ENCODE results near the gene UAP1L1.

UAP1L1 gene

DNA sequence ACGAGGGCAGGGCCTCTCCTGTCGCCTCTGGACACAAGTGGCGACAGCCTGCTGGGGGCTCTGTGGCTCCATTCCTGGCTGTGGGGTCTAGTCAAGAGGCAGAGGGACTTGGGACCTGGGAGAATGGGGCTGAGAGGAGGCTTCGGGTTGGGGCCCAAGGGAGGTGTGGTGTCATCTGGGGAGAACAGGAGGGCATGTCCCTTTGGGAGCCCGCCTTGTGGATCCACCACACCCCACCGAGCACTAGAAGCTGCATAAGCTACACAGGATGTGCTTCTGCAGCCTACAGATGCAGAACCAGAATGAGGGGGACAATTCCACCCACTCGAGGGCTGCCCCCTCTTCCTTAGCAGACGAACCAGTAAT lies 5.6 kb downstream of the UAP1L1 start:
- Histone ChIP-seq H3K36me3 (peaks cover 42% of the 10 kb centered on the region), H3K4me3 (ENCODE audit: low read depth, low read length) (no peak overlapping the region)

DNA sequence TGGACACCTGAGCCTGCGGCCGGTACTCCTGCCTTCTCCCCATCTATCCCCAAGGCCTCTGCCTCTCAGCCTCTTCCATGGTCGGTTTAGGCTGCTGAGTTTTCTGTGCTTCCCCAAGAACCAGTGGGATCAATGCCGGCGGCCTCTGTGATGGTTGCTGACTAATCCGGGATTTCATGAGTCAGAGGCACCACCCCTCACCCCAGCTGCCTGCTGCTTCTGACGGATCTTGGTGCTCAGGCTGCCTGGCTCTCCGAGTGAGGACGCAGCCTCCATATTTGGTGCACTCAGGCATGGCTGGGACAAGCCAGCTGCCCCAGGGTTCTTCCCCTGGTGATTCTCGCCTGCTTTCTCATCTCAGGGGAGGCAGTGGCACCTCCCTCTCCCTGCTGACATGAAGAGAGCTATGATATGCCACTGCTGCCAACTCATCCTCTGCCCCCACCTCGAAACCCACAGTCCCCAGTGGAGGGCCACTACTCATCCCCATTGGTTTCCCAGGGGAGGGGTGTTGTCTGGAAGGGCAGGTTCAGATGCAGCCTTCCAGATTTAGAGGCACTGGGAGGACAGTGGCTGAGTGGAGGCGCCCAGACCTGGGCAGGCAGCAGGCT lies 6.2 kb downstream of the UAP1L1 start:
- H3K4me1 ChIP-seq, result peaks cover 15% of the 10 kb centered on the region
- DNase-seq, result peak; percentile 89

More for the DNA sequence above, 5.6 kb downstream of the UAP1L1 start:
- DNase-seq, result no peak
- TF ChIP-seq, protein P1, sequence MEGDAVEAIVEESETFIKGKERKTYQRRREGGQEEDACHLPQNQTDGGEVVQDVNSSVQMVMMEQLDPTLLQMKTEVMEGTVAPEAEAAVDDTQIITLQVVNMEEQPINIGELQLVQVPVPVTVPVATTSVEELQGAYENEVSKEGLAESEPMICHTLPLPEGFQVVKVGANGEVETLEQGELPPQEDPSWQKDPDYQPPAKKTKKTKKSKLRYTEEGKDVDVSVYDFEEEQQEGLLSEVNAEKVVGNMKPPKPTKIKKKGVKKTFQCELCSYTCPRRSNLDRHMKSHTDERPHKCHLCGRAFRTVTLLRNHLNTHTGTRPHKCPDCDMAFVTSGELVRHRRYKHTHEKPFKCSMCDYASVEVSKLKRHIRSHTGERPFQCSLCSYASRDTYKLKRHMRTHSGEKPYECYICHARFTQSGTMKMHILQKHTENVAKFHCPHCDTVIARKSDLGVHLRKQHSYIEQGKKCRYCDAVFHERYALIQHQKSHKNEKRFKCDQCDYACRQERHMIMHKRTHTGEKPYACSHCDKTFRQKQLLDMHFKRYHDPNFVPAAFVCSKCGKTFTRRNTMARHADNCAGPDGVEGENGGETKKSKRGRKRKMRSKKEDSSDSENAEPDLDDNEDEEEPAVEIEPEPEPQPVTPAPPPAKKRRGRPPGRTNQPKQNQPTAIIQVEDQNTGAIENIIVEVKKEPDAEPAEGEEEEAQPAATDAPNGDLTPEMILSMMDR (IDR thresholded peaks at IDR 0.05; ENCODE audit: low read depth, low read length), result no peak
- no peaks in the 10 kb centered on the region for H3K27me3 ChIP-seq
- no peaks in the 10 kb centered on the region for H3K9me3 ChIP-seq
- peaks cover 18% of the 10 kb centered on the region for H3K4me1 ChIP-seq

DNA sequence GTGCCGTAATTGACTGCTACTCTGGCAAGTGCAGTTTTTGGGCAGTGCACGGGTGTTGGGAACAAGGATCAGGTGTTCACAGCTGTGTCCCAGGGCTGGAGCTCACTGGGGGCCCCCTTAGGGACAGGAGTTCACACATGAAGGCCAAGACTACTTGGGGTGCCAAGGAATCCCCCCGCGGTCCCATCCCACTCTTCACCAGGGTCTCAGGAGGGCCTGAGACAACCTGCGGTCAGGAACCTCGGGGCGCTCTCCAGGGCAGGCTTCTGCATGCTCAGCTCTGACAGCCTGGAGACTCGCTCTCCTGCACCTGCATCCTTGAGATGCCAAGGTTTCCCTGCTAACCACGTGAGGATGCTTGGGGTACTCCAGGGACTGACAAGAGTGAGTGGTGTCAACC lies 7.2 kb downstream of the UAP1L1 start:
- DNase-seq, result no peak
- Histone ChIP-seq H3K36me3 (peaks cover 29% of the 10 kb centered on the region), H3K4me1 (peaks cover 12% of the 10 kb centered on the region), H3K9me3 (no peaks in the 10 kb centered on the region), H3K27me3 (no peaks in the 10 kb centered on the region), H3K4me3 (ENCODE audit: low read depth, low read length) (no peak overlapping the region)
- TF ChIP-seq, protein P1 (IDR thresholded peaks at IDR 0.05; ENCODE audit: low read depth, low read length), result no peak

More for the DNA sequence above, 6.2 kb downstream of the UAP1L1 start:
- Histone ChIP-seq H3K4me3 (ENCODE audit: low read depth, low read length) (no peak overlapping the region), H3K9me3 (no peaks in the 10 kb centered on the region), H3K36me3 (peaks cover 39% of the 10 kb centered on the region), H3K27me3 (no peaks in the 10 kb centered on the region)
- TF ChIP-seq, protein P1 (IDR thresholded peaks at IDR 0.05; ENCODE audit: low read depth, low read length), result no peak

DNA sequence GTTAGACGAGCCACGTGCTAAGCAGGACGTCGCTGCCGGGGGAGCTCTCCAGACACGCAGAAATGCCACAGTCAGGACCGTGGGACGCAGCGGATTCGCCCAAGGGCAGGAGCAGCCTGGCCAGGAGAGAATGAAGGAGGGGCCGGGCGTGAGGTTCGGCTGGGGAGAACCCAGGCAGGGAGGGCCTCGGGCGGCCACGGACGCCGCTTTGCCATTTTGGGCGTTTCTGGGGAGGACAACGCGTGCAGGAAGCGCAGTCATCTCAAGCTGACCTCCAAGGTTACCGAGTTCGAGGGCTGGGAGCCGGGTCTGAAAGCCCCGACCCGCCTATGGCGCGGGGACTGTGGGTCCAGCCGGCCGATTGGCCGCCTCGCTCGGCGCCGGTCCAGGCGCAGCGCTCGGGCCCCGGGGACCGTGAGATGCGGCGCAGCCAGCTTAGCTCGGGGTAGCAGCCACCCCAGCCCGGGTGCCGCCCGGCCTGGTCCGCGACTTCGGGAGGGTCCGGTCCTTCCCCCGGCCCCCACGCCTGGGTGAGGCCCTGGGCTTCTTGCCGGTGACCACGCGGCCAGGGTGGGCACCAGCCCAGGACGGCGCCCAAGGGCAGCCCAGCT lies 8.7 kb downstream of the UAP1L1 start:
- H3K4me3 ChIP-seq (ENCODE audit: low read depth, low read length), result peak overlapping the region; percentile 78
- peak; percentile 61 for DNase-seq
- peaks cover 15% of the 10 kb centered on the region for H3K36me3 ChIP-seq
- peaks cover 12% of the 10 kb centered on the region for H3K4me1 ChIP-seq
- no peaks in the 10 kb centered on the region for H3K9me3 ChIP-seq
- TF ChIP-seq, protein P1 (IDR thresholded peaks at IDR 0.05; ENCODE audit: low read depth, low read length), result no peak
- no peaks in the 10 kb centered on the region for H3K27me3 ChIP-seq

DNA sequence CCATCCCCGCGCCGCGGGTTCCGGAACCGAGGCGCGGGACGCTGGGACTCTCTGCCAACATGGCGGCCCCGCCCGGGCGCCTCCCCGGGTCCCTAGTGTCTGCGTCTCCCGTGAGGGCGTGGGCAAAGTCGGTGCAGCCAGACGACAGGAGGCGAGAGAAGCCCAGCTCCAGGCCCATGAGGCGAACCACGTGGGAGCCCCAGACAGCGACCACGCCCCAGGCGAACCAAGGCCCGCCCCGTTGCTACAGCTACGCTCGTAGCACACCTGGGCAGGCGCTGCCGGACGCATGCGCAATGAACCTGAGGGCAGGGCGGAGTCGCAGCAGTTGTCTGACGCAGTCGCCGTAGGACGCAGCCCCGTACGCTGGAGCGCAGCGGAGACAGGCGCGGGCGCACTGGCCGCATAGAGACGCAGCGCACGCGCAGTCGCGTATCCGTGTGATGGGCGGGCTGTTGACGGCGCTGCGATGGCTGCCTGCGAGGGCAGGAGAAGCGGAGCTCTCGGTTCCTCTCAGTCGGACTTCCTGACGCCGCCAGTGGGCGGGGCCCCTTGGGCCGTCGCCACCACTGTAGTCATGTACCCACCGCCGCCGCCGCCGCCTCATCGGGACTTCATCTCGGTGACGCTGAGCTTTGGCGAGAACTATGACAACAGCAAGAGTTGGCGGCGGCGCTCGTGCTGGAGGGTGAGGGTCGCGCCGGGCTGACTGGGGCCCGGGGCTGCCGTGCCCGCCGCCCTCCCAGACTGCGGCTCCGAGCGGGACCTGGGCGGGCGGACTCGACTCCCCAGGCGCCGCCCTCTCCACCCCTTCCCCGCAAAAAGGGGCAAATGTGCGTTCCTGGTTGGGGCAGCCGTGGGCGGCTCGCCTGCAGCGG lies 9.5 kb downstream of the UAP1L1 start, which contains the start of gene MAN1B1:
TSS of gene MAN1B1 (plus strand) at position 455 of the 878 bp plus-strand sequence. CDS start at position 470, 15 bp downstream.
- TF ChIP-seq, protein P1 (IDR thresholded peaks at IDR 0.05; ENCODE audit: low read depth, low read length), result 0 out of 2 replicates have a peak, but pooled peaks have one; percentile 2
- Histone ChIP-seq H3K4me3 (ENCODE audit: low read depth, low read length) (peak within 1 kb of the TSS; percentile 87), H3K4me1 (peaks cover 12% of the 10 kb centered on the region)

More for the DNA sequence above, 9.5 kb downstream of the UAP1L1 start, which contains the start of gene MAN1B1:
- DNase-seq, result peak; percentile 100
- Histone ChIP-seq H3K27me3 (no peaks in the 10 kb centered on the region), H3K36me3 (peaks cover 11% of the 10 kb centered on the region), H3K9me3 (no peaks in the 10 kb centered on the region)

Data from BE2C (cell line).